ENCODE results near the gene PFKFB4.
"Not testable (repeated sequence)": the region's sequence is repeated elsewhere in the genome, so short reads cannot be mapped to it uniquely, and the experiment has no call there.

GRCh38 chr3:48530701-48531100 is 25.9 kb downstream of the PFKFB4 start:
- TF ChIP-seq CTCF (IDR thresholded peaks at IDR 0.05; ENCODE audit: poor library complexity); EZH2 (IDR thresholded peaks at IDR 0.05; ENCODE audit: borderline replicate concordance); EZH2phosphoT487 (IDR thresholded peaks at IDR 0.05; ENCODE audit: low read depth, severe bottlenecking, unreplicated experiment): not testable (repeated sequence)

Data from hepatocyte (in vitro differentiated cells).